H9 (cell line): ENCODE results near the gene B4GALT1. TPM values are rescaled to one million over a fixed set of nuclear protein-coding genes. Genes with fewer than 3 reads are reported as not detected.
A peak's percentile ranks its signal among the peaks of the same experiment; 100 is the strongest.

ENCODE experiments used
- DNase-seq: peaks from one replicate; pipeline ENCODE4 v3.0.0-alpha.2; 2017
- H2AFZ ChIP-seq: one replicate; pipeline ENCODE4 v1.6.1; 2013; ENCODE audit warnings: mild to moderate bottlenecking, low read length, control low read depth, moderate library complexity
- H2AK5ac ChIP-seq: 2 replicates; pipeline ENCODE4 v1.6.1; 2013; ENCODE audit warnings: low read length, control low read depth, mixed read lengths; ENCODE audit not compliant: insufficient read length
- H2BK120ac ChIP-seq: one replicate; pipeline ENCODE4 v1.6.1; 2013; ENCODE audit warnings: low read depth, mild to moderate bottlenecking, low read length, control low read depth, inconsistent platforms; ENCODE audit not compliant: poor library complexity, severe bottlenecking
- H2BK12ac ChIP-seq: 2 replicates; pipeline ENCODE4 v1.6.1; 2013; ENCODE audit warnings: low read length, control low read depth, mixed read lengths, low read depth; ENCODE audit not compliant: insufficient read length
- H2BK15ac ChIP-seq: 2 replicates; pipeline ENCODE4 v1.6.1; 2013; ENCODE audit warnings: low read depth, low read length, control low read depth
- H2BK20ac ChIP-seq: one replicate; pipeline ENCODE4 v1.6.1; 2013; ENCODE audit warnings: low read depth, mild to moderate bottlenecking, low read length, control low read depth, inconsistent platforms; ENCODE audit not compliant: poor library complexity, severe bottlenecking
- H2BK5ac ChIP-seq: 2 replicates; pipeline ENCODE4 v1.6.1; 2013; ENCODE audit warnings: low read length, control low read depth, mixed read lengths; ENCODE audit not compliant: insufficient read length
- H3K14ac ChIP-seq: 2 replicates; pipeline ENCODE4 v1.6.1; 2013; ENCODE audit warnings: low read length, control low read depth; ENCODE audit not compliant: insufficient read depth
- H3K18ac ChIP-seq: 2 replicates; pipeline ENCODE4 v1.6.1; 2013; ENCODE audit warnings: low read depth, mild to moderate bottlenecking, mixed read lengths, low read length, control low read depth; ENCODE audit not compliant: insufficient read length
- H3K23ac ChIP-seq: 2 replicates; pipeline ENCODE4 v1.6.1; 2013; ENCODE audit warnings: low read length, control low read depth, mixed read lengths, low read depth; ENCODE audit not compliant: insufficient read length
- H3K23me2 ChIP-seq: 2 replicates; pipeline ENCODE4 v1.6.1; 2013; ENCODE audit warnings: low read depth, mild to moderate bottlenecking, mixed read lengths, low read length, control low read depth; ENCODE audit not compliant: insufficient read length, poor library complexity, severe bottlenecking
- H3K27ac ChIP-seq: 2 replicates; pipeline ENCODE4 v1.5.1; 2013; ENCODE audit warnings: low read length, control low read depth, mixed read lengths, low read depth; ENCODE audit not compliant: insufficient read length
- H3K27me3 ChIP-seq: 2 replicates; pipeline ENCODE4 v1.6.1; 2013; ENCODE audit warnings: low read length, control low read depth, inconsistent platforms; ENCODE audit not compliant: insufficient read depth
- H3K4ac ChIP-seq: 2 replicates; pipeline ENCODE4 v1.6.1; 2013; ENCODE audit warnings: low read depth, mild to moderate bottlenecking, control low read depth, inconsistent platforms, low read length, moderate library complexity
- H3K4me1 ChIP-seq: 2 replicates; pipeline ENCODE4 v1.6.1; 2013; ENCODE audit warnings: low read length, control low read depth, inconsistent platforms; ENCODE audit not compliant: insufficient read depth
- H3K4me2 ChIP-seq: 2 replicates; pipeline ENCODE4 v1.6.1; 2013; ENCODE audit warnings: low read length, control low read depth, mixed read lengths; ENCODE audit not compliant: insufficient read length, insufficient read depth
- H3K56ac ChIP-seq: 2 replicates; pipeline ENCODE4 v1.6.1; 2013; ENCODE audit warnings: low read depth, mild to moderate bottlenecking, mixed read lengths, low read length, control low read depth; ENCODE audit not compliant: insufficient read length
- H3K79me1 ChIP-seq: 2 replicates; pipeline ENCODE4 v1.6.1; 2013; ENCODE audit warnings: low read depth, mild to moderate bottlenecking, moderate library complexity, low read length, control low read depth, inconsistent platforms; ENCODE audit not compliant: insufficient read depth, poor library complexity, severe bottlenecking
- H3K79me2 ChIP-seq: 2 replicates; pipeline ENCODE4 v1.6.1; 2013; ENCODE audit warnings: low read length, control low read depth, inconsistent platforms; ENCODE audit not compliant: insufficient read depth
- H3K9ac ChIP-seq: 2 replicates; pipeline ENCODE4 v1.6.1; 2013; ENCODE audit warnings: low read length, control low read depth, mixed read lengths; ENCODE audit not compliant: insufficient read length; ENCODE audit errors: extremely low read depth
- H3K9me3 ChIP-seq: one replicate; pipeline ENCODE4 v1.6.1; 2013; ENCODE audit warnings: low read depth, low read length, inconsistent platforms; ENCODE audit not compliant: control insufficient read depth
- H3T11ph ChIP-seq: one replicate; pipeline ENCODE4 v1.6.1; 2013; ENCODE audit warnings: mild to moderate bottlenecking, low read length, control low read depth, inconsistent platforms
- H4K20me1 ChIP-seq: one replicate; pipeline ENCODE4 v1.6.1; 2013; ENCODE audit not compliant: control insufficient read depth, insufficient read length, insufficient read depth
- H4K5ac ChIP-seq: 2 replicates; pipeline ENCODE4 v1.6.1; 2013; ENCODE audit warnings: low read depth, mild to moderate bottlenecking, mixed read lengths, low read length, control low read depth; ENCODE audit not compliant: insufficient read length
- H4K8ac ChIP-seq: replicated peaks from 2 replicates; pipeline ENCODE4 v1.6.1; 2013; ENCODE audit warnings: low read length, control low read depth, mixed read lengths, low read depth; ENCODE audit not compliant: insufficient read length
- H4K91ac ChIP-seq: 2 replicates; pipeline ENCODE4 v1.6.1; 2013; ENCODE audit warnings: low read depth, mild to moderate bottlenecking, moderate library complexity, mixed read lengths, low read length, control low read depth; ENCODE audit not compliant: insufficient read length
- H3K27ac Mint-ChIP-seq, 3 experiments: 2 replicates in 2 of 3; 3 replicates in 1 of 3; pipeline ENCODE4 v1.8.0; 2020 to 2021; ENCODE audit warnings: mixed read lengths in 3 of 3, mild to moderate bottlenecking in 1 of 3, moderate library complexity in 1 of 3
- H3K27me3 Mint-ChIP-seq: 2 replicates; pipeline ENCODE4 v1.8.0; 2021; ENCODE audit warnings: low read depth, mild to moderate bottlenecking, moderate library complexity, mixed read lengths
- H3K36me3 Mint-ChIP-seq, 3 experiments: 2 replicates in 2 of 3; 3 replicates in 1 of 3; pipeline ENCODE4 v1.8.0; 2020 to 2021; ENCODE audit warnings: low read depth in 3 of 3, mixed read lengths in 3 of 3; ENCODE audit not compliant: insufficient read depth in 1 of 3
- H3K4me1 Mint-ChIP-seq, 2 experiments: 2 replicates each; pipeline ENCODE4 v1.8.0; 2020; ENCODE audit warnings: mixed read lengths in 2 of 2
- H3K4me3 Mint-ChIP-seq, 2 experiments: 2 replicates in 1 of 2; 3 replicates in 1 of 2; pipeline ENCODE4 v1.8.0; 2020 to 2021; ENCODE audit warnings: mild to moderate bottlenecking in 2 of 2, mixed read lengths in 2 of 2, moderate library complexity in 1 of 2
- H3K9me3 Mint-ChIP-seq, 2 experiments: 2 replicates in 1 of 2; 3 replicates in 1 of 2; pipeline ENCODE4 v1.8.0; 2020; ENCODE audit warnings: mild to moderate bottlenecking in 2 of 2, mixed read lengths in 2 of 2, moderate library complexity in 1 of 2
- CTCF ChIP-seq: fragments of 200-600 bp; sonication (generic); conservative IDR thresholded peaks from 3 replicates; pipeline ENCODE4 v1.8.0; 2021; ENCODE audit warnings: antibody characterized with exemption, mild to moderate bottlenecking
- WGBS: extraction: QIAGEN DNeasy Blood & Tissue Kit; methylation state at CpG from one replicate; pipeline ENCODE4 v1.1.7; 2013; ENCODE audit warnings: missing lambda C conversion rate, low lambda C conversion rate, mixed read lengths; ENCODE audit not compliant: insufficient read length; ENCODE audit errors: extremely low coverage; 5-methylcytosine and 5-hydroxymethylcytosine counted together
- total RNA-seq: library from RNA; stranded (reverse); gene quantifications from 2 replicates; pipeline ENCODE4 v1.2.1, GENCODE V29; 2021

The B4GALT1 gene
- total RNA-seq, 1 experiment from 2014 or later, result 15.3 TPM

- Histone ChIP-seq H3K27me3 (no peaks in the 10 kb centered on the region), H3K27ac (no peak overlapping the region), H3T11ph (no peak overlapping the region), H2BK120ac (no peak overlapping the region), H3K4me2 (no peak overlapping the region), H3K23me2 (no peaks in the 10 kb centered on the region), H4K20me1 (no peaks in the 10 kb centered on the region), H3K9me3 (no peaks in the 10 kb centered on the region), H3K14ac (no peak overlapping the region), H2BK15ac (no peak overlapping the region), H3K23ac (no peak overlapping the region), H2AK5ac (no peak overlapping the region), H3K4ac (no peak overlapping the region), H3K56ac (no peak overlapping the region), H3K79me2 (no peaks in the 10 kb centered on the region), H2BK5ac (no peak overlapping the region), H4K91ac (no peak overlapping the region), H3K18ac (no peak overlapping the region), H4K8ac (no peak overlapping the region), H2BK20ac (no peak overlapping the region), H3K79me1 (no peaks in the 10 kb centered on the region), H2AFZ (no peak overlapping the region), H3K9ac (no peak overlapping the region), H2BK12ac (no peak overlapping the region), H4K5ac (no peak overlapping the region), H3K4me1 (no peaks in the 10 kb centered on the region)
- WGBS, result no CpG with 5 or more reads among the region's 10 CpGs
- Mint-ChIP-seq H3K9me3 (no peaks in the 10 kb centered on the region), H3K27me3 (no peaks in the 10 kb centered on the region; the same call in 1 of the 2 replicates), H3K36me3 (no peaks in the 10 kb centered on the region), H3K4me1 (peaks cover 6 to 9% of the 10 kb centered on the region in 2 experiments), H3K27ac (peak overlapping the region in 1 of 3 experiments; percentile 62; a peak in 1 of 7 replicates), H3K4me3 (no peak overlapping the region)
- TF ChIP-seq CTCF, result no peak
- DNase-seq, result no peak
Observed at GRCh38 chr9:33101104-33101951, 65.8 kb downstream of the B4GALT1 start.
